Placental pericyte (primary cell): ENCODE measurements around the gene GSTM3. TPM values are rescaled to one million over a fixed set of nuclear protein-coding genes. Genes with fewer than 3 reads are reported as not detected.

Source experiments
- total RNA-seq: library from RNA; depleted of rRNA; stranded (reverse); fragments of >200 nt; gene quantifications from 2 replicates; pipeline ENCODE4 v1.2.3, GENCODE V29; 2012

Gene GSTM3
- total RNA-seq = 21.8 and 126 TPM in 2 replicates

DNA sequence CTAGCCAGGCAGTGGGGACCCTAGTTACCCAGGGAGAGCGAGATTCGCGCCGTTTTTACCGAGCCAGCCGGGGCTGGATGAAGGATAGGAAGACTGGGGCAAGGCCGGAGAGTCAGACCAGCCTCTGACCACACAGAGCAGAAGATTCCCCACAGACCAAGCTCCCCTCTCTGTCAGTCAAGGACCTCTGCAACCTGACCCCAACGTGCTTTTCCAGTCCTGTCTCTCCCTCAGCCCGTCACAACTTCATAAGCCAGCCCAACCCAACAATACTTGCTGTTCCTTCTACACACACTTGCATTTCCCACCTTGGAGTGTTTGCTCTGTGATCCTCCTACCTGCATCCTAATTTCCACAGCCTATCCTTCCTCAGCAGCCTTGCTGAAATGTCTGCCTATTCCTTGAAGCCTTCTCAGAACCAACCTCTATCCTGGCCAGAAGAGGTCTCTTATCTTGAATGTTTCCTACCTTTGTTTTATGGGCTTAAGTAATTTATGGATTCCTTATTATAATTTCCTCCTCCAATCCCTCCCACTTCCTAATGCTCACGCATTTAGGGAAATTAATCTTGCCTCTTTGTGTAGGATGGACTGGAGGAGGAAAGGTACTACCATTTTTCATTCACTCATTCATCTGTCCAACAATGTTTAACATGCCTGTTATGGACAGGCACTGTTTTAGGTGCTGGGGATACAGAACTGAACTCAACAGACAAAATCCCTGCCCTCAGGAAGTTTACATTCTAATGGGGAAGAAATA lies at the start of gene GSTM3:
GSTM3 (minus strand) TSS at position 424 of the 759 bp plus-strand sequence. CDS start 751 bp downstream, outside the sequence.

GRCh38 chr1:109763646-109764415 lies 23.0 kb upstream of the GSTM3 start, which contains the start of gene EPS8L3:
EPS8L3 (minus strand) TSS chr1:109763923; CDS start chr1:109761749, 2,174 bp downstream.

DNA sequence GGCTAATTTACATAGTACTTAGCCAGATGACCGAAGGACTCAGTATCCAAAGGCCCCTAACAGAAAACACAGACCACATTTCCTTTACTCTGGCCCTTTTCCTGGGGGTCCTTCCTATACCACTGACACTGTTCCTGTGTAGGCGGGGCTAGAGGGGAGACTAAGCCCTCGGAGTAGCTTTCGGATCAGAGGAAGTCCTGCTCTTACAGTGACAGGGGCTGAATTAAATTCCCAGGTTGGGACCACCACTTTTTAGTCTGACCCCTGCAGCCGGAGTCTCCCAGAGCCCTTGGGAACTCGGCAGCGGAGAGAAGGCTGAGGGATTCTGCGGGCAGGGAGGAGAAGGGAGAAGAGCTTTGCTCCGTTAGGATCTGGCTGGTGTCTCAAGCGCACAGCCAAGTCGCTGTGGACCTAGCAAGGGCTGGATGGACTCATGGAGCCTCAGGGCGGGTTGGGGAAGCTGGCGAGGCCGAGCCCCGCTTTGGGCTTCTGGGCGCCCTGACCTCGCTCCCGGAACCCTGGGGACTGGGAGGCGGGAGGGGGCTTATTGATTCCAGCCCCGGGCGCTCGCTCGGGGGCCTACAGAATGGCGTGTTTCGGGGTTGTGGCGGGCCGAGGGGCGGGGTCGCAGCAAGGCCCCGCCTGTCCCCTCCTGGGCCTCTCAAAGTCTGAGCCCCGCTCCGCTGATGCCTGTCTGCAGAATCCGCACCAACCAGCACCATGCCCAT lies 29.1 kb downstream of the GSTM3 start, which contains the start of gene GSTM5:
GSTM5 (plus strand) TSS at position 659 of the 728 bp plus-strand sequence; CDS start at position 721, 62 bp downstream.

DNA sequence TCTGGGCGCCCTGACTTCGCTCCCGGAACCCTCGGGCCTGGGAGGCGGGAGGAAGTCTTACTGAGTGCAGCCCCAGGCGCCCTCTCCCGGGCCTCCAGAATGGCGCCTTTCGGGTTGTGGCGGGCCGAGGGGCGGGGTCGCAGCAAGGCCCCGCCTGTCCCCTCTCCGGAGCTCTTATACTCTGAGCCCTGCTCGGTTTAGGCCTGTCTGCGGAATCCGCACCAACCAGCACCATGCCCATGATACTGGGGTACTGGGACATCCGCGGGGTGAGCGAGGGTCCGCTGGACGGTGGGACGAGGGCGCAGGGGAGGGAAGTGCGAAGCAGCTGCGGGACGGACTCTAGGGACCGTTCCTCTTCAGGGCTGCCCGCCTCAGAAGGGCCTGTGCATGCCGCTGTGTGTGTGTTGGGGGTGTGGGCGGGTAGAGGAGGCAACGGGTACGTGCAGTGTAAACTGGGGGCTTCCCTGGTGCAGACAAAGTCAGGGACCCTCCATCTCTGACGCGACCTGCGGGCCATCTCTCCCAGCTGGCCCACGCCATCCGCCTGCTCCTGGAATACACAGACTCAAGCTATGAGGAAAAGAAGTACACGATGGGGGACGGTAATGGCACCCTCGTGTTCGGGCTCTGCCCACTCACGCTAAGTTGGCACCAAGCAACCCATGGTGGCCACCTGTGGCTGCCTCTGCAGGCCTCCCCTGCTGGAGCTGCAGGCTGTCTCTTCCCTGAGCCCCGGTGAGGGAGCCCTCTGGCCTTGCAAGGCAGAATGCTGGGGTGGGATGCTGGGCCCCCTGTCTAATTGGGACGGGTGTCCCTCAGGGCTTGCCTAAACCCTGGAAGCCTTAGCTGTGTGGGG lies 53.0 kb downstream of the GSTM3 start, which contains the start of gene GSTM1:
GSTM1 (plus strand) TSS at position 177 of the 859 bp plus-strand sequence; CDS start at position 234, 57 bp downstream.

Other genes with a start within 250 kb of the GSTM3 start
- gene CYB561D1, start 246.9 kb downstream of the GSTM3 start, total RNA-seq = 4.8 and 6.7 TPM in 2 replicates
- gene AMIGO1, start 231.3 kb downstream of the GSTM3 start, total RNA-seq = 0.43 and 1.1 TPM in 2 replicates
- gene GPR61, start 201.2 kb downstream of the GSTM3 start, total RNA-seq = 0.57 TPM in 1 of 2 replicates, not detected in the other
- 11.6 and 19.9 TPM in 2 replicates for gene GNAI3, start 192.4 kb downstream of the GSTM3 start, total RNA-seq
- gene GNAT2, start 121.4 kb downstream of the GSTM3 start, total RNA-seq = 0.44 TPM in 1 of 2 replicates, not detected in the other
- 92.6 and 124 TPM in 2 replicates for gene AMPD2, start 121.2 kb downstream of the GSTM3 start, total RNA-seq
- gene GSTM4, start 84.9 kb downstream of the GSTM3 start, total RNA-seq = 13.6 and 14.4 TPM in 2 replicates
- 7.6 and 16.0 TPM in 2 replicates for gene GSTM2, start 73.0 kb downstream of the GSTM3 start, total RNA-seq
- not detected in 2 replicates for gene GSTM1, start 53.2 kb downstream of the GSTM3 start, total RNA-seq
- 0.22 and 0.43 TPM in 2 replicates for gene GSTM5, start 28.8 kb downstream of the GSTM3 start, total RNA-seq
- not detected in 2 replicates for gene EPS8L3, start 22.9 kb upstream of the GSTM3 start, total RNA-seq
- gene CSF1, start 169.8 kb upstream of the GSTM3 start, total RNA-seq = 28.8 and 148 TPM in 2 replicates
- gene AHCYL1, start 243.7 kb upstream of the GSTM3 start, total RNA-seq = 67.3 and 70.9 TPM in 2 replicates